ENCODE data around the gene GPRC5D. TPM values are rescaled to one million over a fixed set of nuclear protein-coding genes. Genes with fewer than 3 reads are reported as not detected.

GPRC5D gene
- total and polyA plus RNA-seq, 3 donors from 2014 or later, result 0.68 to 5.5 (median 4.0) TPM

DNA sequence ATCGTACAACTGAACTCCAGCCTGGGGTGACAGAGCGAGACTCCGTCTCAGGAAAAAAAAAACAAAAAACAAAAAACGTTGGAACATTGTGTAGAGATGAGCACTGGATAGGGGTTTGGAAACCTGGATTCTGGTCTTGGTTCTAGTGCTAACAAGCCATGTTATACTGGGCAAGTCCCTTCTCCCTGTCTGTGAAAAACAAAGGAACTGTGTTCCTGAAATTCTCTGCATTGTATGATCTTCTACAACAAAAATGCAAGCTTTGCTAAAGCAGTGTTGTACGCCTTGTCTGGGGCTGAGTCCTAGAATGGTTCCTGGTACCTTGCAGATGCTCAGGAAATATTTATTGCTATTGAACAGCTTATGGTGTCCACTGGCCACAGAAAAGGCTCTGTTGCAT, 13.4 kb downstream of the GPRC5D start:
- Histone ChIP-seq H3K27me3 (no peaks in the 10 kb centered on the region), H3K9me3 (no peaks in the 10 kb centered on the region), H3K27ac (no peak overlapping the region), H3K4me3 (no peak overlapping the region), H3K36me3 (ENCODE audit: low read depth, missing control alignments) (no peaks in the 10 kb centered on the region), H3K4me1 (no peaks in the 10 kb centered on the region)
- DNase-seq, result no peak
- WGBS, 2 donors, result 60 to 80% methylated on average over 5 of the region's 5 CpGs
- intact Hi-C loops (cut with DNase I; ENCODE audit: low total_unique reads), result no loop called here
- no peak for TF ChIP-seq POLR2A (IDR thresholded peaks at IDR 0.05)

- no peaks in the 10 kb centered on the region for H3K4me1 ChIP-seq
- no peak for DNase-seq
- TF ChIP-seq CTCF (IDR thresholded peaks at IDR 0.05) (no peak), POLR2A (IDR thresholded peaks at IDR 0.05) (no peak)
- no peak overlapping the region for H3K27ac ChIP-seq
- intact Hi-C loops (cut with DNase I; ENCODE audit: low total_unique reads), result no loop called here
- 93% methylated on average over 11 of the region's 11 CpGs for WGBS, 2 donors
- H3K4me3 ChIP-seq, result no peak overlapping the region
- H3K36me3 ChIP-seq (ENCODE audit: low read depth, missing control alignments), result no peaks in the 10 kb centered on the region
- no peaks in the 10 kb centered on the region for H3K27me3 ChIP-seq
- H3K9me3 ChIP-seq, result no peaks in the 10 kb centered on the region
Measured at GRCh38 chr12:12936983-12937491, 14.9 kb downstream of the GPRC5D start.

GRCh38 chr12:12934556-12934955, 17.4 kb downstream of the GPRC5D start:
- Histone ChIP-seq H3K36me3 (ENCODE audit: low read depth, missing control alignments) (no peaks in the 10 kb centered on the region), H3K27me3 (no peaks in the 10 kb centered on the region), H3K4me1 (no peaks in the 10 kb centered on the region), H3K4me3 (no peak overlapping the region), H3K27ac (no peak overlapping the region), H3K9me3 (no peaks in the 10 kb centered on the region)
- intact Hi-C loops (cut with DNase I; ENCODE audit: low total_unique reads), result no loop called here
- 55 to 62% methylated on average over 8 of the region's 8 CpGs for WGBS, 2 donors
- no peak for TF ChIP-seq CTCF (IDR thresholded peaks at IDR 0.05)
- TF ChIP-seq POLR2A (IDR thresholded peaks at IDR 0.05), result no peak
- no peak for DNase-seq

- Histone ChIP-seq H3K36me3 (ENCODE audit: low read depth, missing control alignments) (no peaks in the 10 kb centered on the region), H3K27me3 (no peaks in the 10 kb centered on the region), H3K4me1 (no peaks in the 10 kb centered on the region), H3K4me3 (no peak overlapping the region), H3K27ac (no peak overlapping the region), H3K9me3 (no peaks in the 10 kb centered on the region)
- 89 to 91% methylated on average over 4 of the region's 4 CpGs for WGBS, 2 donors
- intact Hi-C loops (cut with DNase I; ENCODE audit: low total_unique reads), result no loop called here
- no peak for TF ChIP-seq CTCF (IDR thresholded peaks at IDR 0.05)
- TF ChIP-seq POLR2A (IDR thresholded peaks at IDR 0.05), result no peak
- no peak for DNase-seq
Measured at GRCh38 chr12:12933742-12934141, 18.2 kb downstream of the GPRC5D start.

GRCh38 chr12:12930633-12931219, 21.2 kb downstream of the GPRC5D start:
- intact Hi-C loops (cut with DNase I; ENCODE audit: low total_unique reads), result no loop called here
- Histone ChIP-seq H3K27me3 (no peaks in the 10 kb centered on the region), H3K4me1 (no peaks in the 10 kb centered on the region), H3K9me3 (no peaks in the 10 kb centered on the region), H3K4me3 (no peak overlapping the region), H3K27ac (no peak overlapping the region), H3K36me3 (ENCODE audit: low read depth, missing control alignments) (no peaks in the 10 kb centered on the region)
- no peak for TF ChIP-seq POLR2A (IDR thresholded peaks at IDR 0.05)
- no peak for TF ChIP-seq CTCF (IDR thresholded peaks at IDR 0.05)
- DNase-seq, result no peak
- WGBS, 2 donors, result 80 to 89% methylated on average over 2 of the region's 2 CpGs

Data from testis (tissue), 3 donors.